Measurements from ENCODE around the gene YEATS2.
"Not testable (repeated sequence)": the region's sequence is repeated elsewhere in the genome, so short reads cannot be mapped to it uniquely, and the experiment has no call there.

Gene YEATS2

GRCh38 chr3:183779896-183780465 lies 82.4 kb downstream of the YEATS2 start:
- no peak for DNase-seq

GRCh38 chr3:183781246-183781645 lies 83.6 kb downstream of the YEATS2 start:
- DNase-seq = no peak

- no peak for DNase-seq
These were observed 85.1 kb downstream of the YEATS2 start for GRCh38 chr3:183782576-183783276.

GRCh38 chr3:183784503-183784902 lies 86.9 kb downstream of the YEATS2 start:
- not testable (repeated sequence) for DNase-seq

- DNase-seq = no peak
These were observed 92.2 kb downstream of the YEATS2 start for GRCh38 chr3:183789826-183790225.

GRCh38 chr3:183790700-183791099 lies 93.1 kb downstream of the YEATS2 start:
- DNase-seq = no peak

GRCh38 chr3:183792976-183793375 lies 95.4 kb downstream of the YEATS2 start:
- DNase-seq = no peak

GRCh38 chr3:183794452-183794851 lies 96.9 kb downstream of the YEATS2 start:
- DNase-seq = no peak

- no peak for DNase-seq
These were observed 98.8 kb downstream of the YEATS2 start for GRCh38 chr3:183796372-183796771.

GRCh38 chr3:183797996-183798395 lies 100.4 kb downstream of the YEATS2 start:
- DNase-seq = no peak

GRCh38 chr3:183799461-183799860 lies 101.9 kb downstream of the YEATS2 start:
- DNase-seq = no peak

- DNase-seq = no peak
These were observed 102.8 kb downstream of the YEATS2 start for GRCh38 chr3:183800243-183800863.

GRCh38 chr3:183801601-183802000 lies 104.0 kb downstream of the YEATS2 start:
- no peak for DNase-seq

GRCh38 chr3:183802989-183803388 lies 105.4 kb downstream of the YEATS2 start:
- DNase-seq = no peak

GRCh38 chr3:183807209-183807728 lies 109.7 kb downstream of the YEATS2 start:
- peak; percentile 98 for DNase-seq

GRCh38 chr3:183807881-183808280 lies 110.3 kb downstream of the YEATS2 start:
- DNase-seq = no peak

GRCh38 chr3:183808355-183808754 lies 110.8 kb downstream of the YEATS2 start:
- no peak for DNase-seq

GRCh38 chr3:183809270-183809669 lies 111.7 kb downstream of the YEATS2 start:
- DNase-seq = peak; percentile 82

- DNase-seq = no peak
These were observed 113.3 kb downstream of the YEATS2 start for GRCh38 chr3:183810643-183811594.

GRCh38 chr3:183811638-183812037 lies 114.0 kb downstream of the YEATS2 start:
- DNase-seq = no peak

- DNase-seq = no peak
These were observed 115.3 kb downstream of the YEATS2 start for GRCh38 chr3:183812761-183813445.

- no peak for DNase-seq
These were observed 116.6 kb downstream of the YEATS2 start for GRCh38 chr3:183814240-183814639.
